Measurements from ENCODE around the gene CFAP45. TPM values are rescaled to one million over a fixed set of nuclear protein-coding genes. Genes with fewer than 3 reads are reported as not detected.

Gene CFAP45
- total RNA-seq, 6 experiments from 2014 or later: not detected

GRCh38 chr1:159933347-159933746 lies 33.4 kb upstream of the CFAP45 start:
- Histone ChIP-seq H3K4me3 (no peak overlapping the region), H3K9me3 (no peaks in the 10 kb centered on the region), H3K36me3 (peaks cover 0 to 16% (median 1%) of the 10 kb centered on the region in 4 donors), H3K27me3 (no peaks in the 10 kb centered on the region), H3K27ac (no peak overlapping the region), H3K4me1 (peaks cover 0 to 22% (median 9%) of the 10 kb centered on the region in 4 donors)
- DNase-seq (no peak), ATAC-seq (no peak)
- WGBS (ENCODE audit: insufficient coverage, low coverage, low lambda C conversion rate, missing lambda C conversion rate): 77% methylated on average over 4 of the region's 4 CpGs
- intact Hi-C loops (cut with DNase I): loop anchor here in 1 of 2 donors (5.0 kb wide), 1 partner anchor 69 kb away; no protein-coding TSS in a partner anchor
- TF ChIP-seq POLR2A (IDR thresholded peaks at IDR 0.05) (no peak), CTCF (IDR thresholded peaks at IDR 0.05) (no peak)

GRCh38 chr1:159932296-159933285 lies 32.6 kb upstream of the CFAP45 start:
- Histone ChIP-seq H3K9me3 (no peaks in the 10 kb centered on the region), H3K36me3 (peaks cover 0 to 18% (median 1%) of the 10 kb centered on the region in 4 donors), H3K27me3 (no peaks in the 10 kb centered on the region), H3K27ac (no peak overlapping the region), H3K4me3 (no peak overlapping the region), H3K4me1 (peaks cover 0 to 15% (median 9%) of the 10 kb centered on the region in 4 donors)
- intact Hi-C loops (cut with DNase I): loop anchor here in 1 of 2 donors (5.0 kb wide), 1 partner anchor 70 kb away; no protein-coding TSS in a partner anchor
- DNase-seq: no peak
- 71% methylated on average over 6 of the region's 16 CpGs for WGBS (ENCODE audit: insufficient coverage, low coverage, low lambda C conversion rate, missing lambda C conversion rate)
- ATAC-seq: no peak
- TF ChIP-seq CTCF (IDR thresholded peaks at IDR 0.05) (no peak), POLR2A (IDR thresholded peaks at IDR 0.05) (no peak)

GRCh38 chr1:159931795-159932173 lies 31.8 kb upstream of the CFAP45 start:
- ATAC-seq: no peak
- WGBS (ENCODE audit: insufficient coverage, low coverage, low lambda C conversion rate, missing lambda C conversion rate): no CpG with 5 or more reads among the region's 3 CpGs
- Histone ChIP-seq H3K27ac (no peak overlapping the region), H3K36me3 (peaks cover 0 to 18% (median 1%) of the 10 kb centered on the region in 4 donors), H3K9me3 (no peaks in the 10 kb centered on the region), H3K4me3 (no peak overlapping the region), H3K4me1 (peaks cover 0 to 7% (median 5%) of the 10 kb centered on the region in 4 donors), H3K27me3 (no peaks in the 10 kb centered on the region)
- intact Hi-C loops (cut with DNase I): loop anchor here in 1 of 2 donors (5.0 kb wide), 1 partner anchor 71 kb away; no protein-coding TSS in a partner anchor
- DNase-seq: no peak
- TF ChIP-seq CTCF (IDR thresholded peaks at IDR 0.05) (no peak), POLR2A (IDR thresholded peaks at IDR 0.05) (no peak)

- Histone ChIP-seq H3K9me3 (no peaks in the 10 kb centered on the region), H3K27ac (no peak overlapping the region), H3K36me3 (peaks cover 0 to 18% (median 1%) of the 10 kb centered on the region in 4 donors), H3K4me1 (peaks cover 0 to 2% (median under 1%) of the 10 kb centered on the region in 4 donors), H3K27me3 (no peaks in the 10 kb centered on the region), H3K4me3 (no peak overlapping the region)
- intact Hi-C loops (cut with DNase I): loop anchor here in 1 of 2 donors (5.0 kb wide), 1 partner anchor 71 kb away; no protein-coding TSS in a partner anchor
- DNase-seq (no peak), ATAC-seq (no peak)
- TF ChIP-seq CTCF (IDR thresholded peaks at IDR 0.05) (no peak), POLR2A (IDR thresholded peaks at IDR 0.05) (no peak)
- 81% methylated on average over 6 of the region's 13 CpGs for WGBS (ENCODE audit: insufficient coverage, low coverage, low lambda C conversion rate, missing lambda C conversion rate)
Observed at GRCh38 chr1:159931101-159931794, 31.3 kb upstream of the CFAP45 start.

Measured in right lobe of liver (tissue), 6 donors.